ENCODE results near the gene TPD52L2. TPM values are rescaled to one million over a fixed set of nuclear protein-coding genes. Genes with fewer than 3 reads are reported as not detected.

Gene TPD52L2
- total RNA-seq, 1 experiment from 2014 or later: 149 TPM

DNA sequence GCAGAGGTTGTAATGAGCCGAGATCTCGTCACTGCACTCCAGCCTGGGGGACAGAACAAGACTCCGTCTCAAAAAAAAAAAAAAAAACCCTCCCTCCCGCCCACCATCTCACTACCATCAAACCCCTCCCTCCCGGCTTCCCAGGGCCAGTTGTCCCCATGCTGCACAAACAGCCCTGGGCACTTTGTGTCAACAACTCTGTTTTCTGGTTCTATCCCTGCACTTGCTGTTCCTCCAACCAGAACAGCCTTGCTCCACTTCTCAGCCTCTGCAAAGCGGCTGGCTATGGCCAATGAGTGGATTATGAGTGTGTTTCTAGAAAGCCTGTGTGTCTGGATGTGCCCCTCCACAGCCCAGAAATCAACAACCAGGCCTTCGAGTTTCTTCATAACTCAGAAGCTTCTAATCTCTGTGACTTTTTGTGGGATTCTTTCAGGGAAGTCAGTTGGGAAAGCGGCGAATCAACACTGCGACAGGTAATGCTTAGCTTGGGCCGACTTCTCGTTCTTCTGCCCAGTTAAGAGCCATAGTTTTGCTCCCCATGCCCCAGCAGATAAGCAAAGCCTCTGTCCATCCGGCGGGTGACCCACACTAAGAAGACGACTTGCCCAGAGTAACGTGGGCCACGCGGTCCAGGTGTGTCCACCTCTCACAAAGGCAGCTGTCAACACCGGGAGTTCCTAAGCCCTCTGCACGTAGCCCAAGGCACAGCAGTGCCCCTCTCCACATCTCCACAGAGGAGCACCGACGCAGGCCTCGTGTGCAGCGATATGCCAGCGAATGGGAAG lies 39.5 kb upstream of the TPD52L2 start:
- no peaks in the 10 kb centered on the region for H3K9me3 ChIP-seq (ENCODE audit: insufficient read depth, low read depth)
- CTCF ChIA-PET: no interaction called here
- POLR2A ChIA-PET (ENCODE audit: unreplicated experiment): no interaction called here

DNA sequence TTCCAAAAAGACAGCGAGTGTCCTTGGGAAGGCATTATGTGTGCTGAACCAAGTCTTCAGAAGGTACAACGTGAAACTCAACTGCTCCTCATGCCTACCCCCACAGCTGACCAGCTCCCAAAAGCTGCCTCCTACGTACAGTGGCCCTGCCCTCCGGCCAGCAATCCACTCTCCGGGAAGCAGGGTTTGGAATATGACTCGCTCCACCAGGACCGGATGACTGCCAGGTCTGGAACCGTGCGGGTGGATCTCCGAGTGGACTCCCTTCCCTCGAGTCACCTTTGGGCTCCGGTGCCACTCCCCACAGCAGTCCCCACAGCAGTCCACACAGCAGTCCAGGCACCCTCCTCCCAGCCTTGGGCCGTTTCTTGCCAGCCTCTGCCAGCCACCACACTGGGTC lies 38.3 kb upstream of the TPD52L2 start:
- H3K79me2 ChIP-seq (ENCODE audit: low read depth): no peaks in the 10 kb centered on the region
- peak in 1 of 2 experiments; percentile 24 for DNase-seq
- H3K9me2 ChIP-seq (ENCODE audit: insufficient read depth): no peaks in the 10 kb centered on the region
- POLR2A ChIA-PET (ENCODE audit: unreplicated experiment): no interaction called here
- H3K27ac ChIP-seq: no peak overlapping the region
- H3K4me1 ChIP-seq (replicated peaks; ENCODE audit: insufficient read depth): 0 out of 2 replicates have a peak, but pooled peaks cover 6% of the 10 kb centered on the region
- BruUV-seq (replicated peaks): no TSS peak
- no peak overlapping the region for H3K4me2 ChIP-seq
- CTCF ChIA-PET: no interaction called here
- intact Hi-C loops (cut with micrococcal nuclease; ENCODE audit: unreplicated experiment): no loop called here
- TF ChIP-seq, protein P1, sequence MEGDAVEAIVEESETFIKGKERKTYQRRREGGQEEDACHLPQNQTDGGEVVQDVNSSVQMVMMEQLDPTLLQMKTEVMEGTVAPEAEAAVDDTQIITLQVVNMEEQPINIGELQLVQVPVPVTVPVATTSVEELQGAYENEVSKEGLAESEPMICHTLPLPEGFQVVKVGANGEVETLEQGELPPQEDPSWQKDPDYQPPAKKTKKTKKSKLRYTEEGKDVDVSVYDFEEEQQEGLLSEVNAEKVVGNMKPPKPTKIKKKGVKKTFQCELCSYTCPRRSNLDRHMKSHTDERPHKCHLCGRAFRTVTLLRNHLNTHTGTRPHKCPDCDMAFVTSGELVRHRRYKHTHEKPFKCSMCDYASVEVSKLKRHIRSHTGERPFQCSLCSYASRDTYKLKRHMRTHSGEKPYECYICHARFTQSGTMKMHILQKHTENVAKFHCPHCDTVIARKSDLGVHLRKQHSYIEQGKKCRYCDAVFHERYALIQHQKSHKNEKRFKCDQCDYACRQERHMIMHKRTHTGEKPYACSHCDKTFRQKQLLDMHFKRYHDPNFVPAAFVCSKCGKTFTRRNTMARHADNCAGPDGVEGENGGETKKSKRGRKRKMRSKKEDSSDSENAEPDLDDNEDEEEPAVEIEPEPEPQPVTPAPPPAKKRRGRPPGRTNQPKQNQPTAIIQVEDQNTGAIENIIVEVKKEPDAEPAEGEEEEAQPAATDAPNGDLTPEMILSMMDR (conservative IDR thresholded peaks at IDR 0.05): no peak
- TF ChIP-seq EZH2 (IDR thresholded peaks at IDR 0.05; ENCODE audit: low read depth): no peak
- no peaks in the 10 kb centered on the region for H3K9me3 ChIP-seq (ENCODE audit: insufficient read depth, low read depth)
- H4K20me1 ChIP-seq (ENCODE audit: insufficient read depth): 0 out of 2 replicates have a peak, but pooled peaks cover 3% of the 10 kb centered on the region
- no peaks in the 10 kb centered on the region for H3K36me3 ChIP-seq (ENCODE audit: low read depth)
- no peak overlapping the region for H2AFZ ChIP-seq
- H3F3A ChIP-seq (ENCODE audit: insufficient read depth, low read depth): peaks cover 16% of the 10 kb centered on the region
- H3K27me3 ChIP-seq (ENCODE audit: insufficient read depth, low read depth): peaks cover 12% of the 10 kb centered on the region
- no peak overlapping the region for H3K4me3 ChIP-seq

More for the DNA sequence above, 39.5 kb upstream of the TPD52L2 start:
- intact Hi-C loops (cut with micrococcal nuclease; ENCODE audit: unreplicated experiment): no loop called here
- TF ChIP-seq EZH2 (IDR thresholded peaks at IDR 0.05; ENCODE audit: low read depth): no peak
- TF ChIP-seq, protein P1 (conservative IDR thresholded peaks at IDR 0.05): no peak
- Histone ChIP-seq H3K36me3 (ENCODE audit: low read depth) (no peaks in the 10 kb centered on the region), H3K4me3 (no peak overlapping the region), H4K20me1 (ENCODE audit: insufficient read depth) (0 out of 2 replicates have a peak, but pooled peaks cover 3% of the 10 kb centered on the region), H3K79me2 (ENCODE audit: low read depth) (no peaks in the 10 kb centered on the region), H3K27me3 (ENCODE audit: insufficient read depth, low read depth) (peaks cover 12% of the 10 kb centered on the region), H2AFZ (no peak overlapping the region), H3K27ac (no peak overlapping the region), H3K4me2 (no peak overlapping the region), H3K4me1 (replicated peaks; ENCODE audit: insufficient read depth) (0 out of 2 replicates have a peak, but pooled peaks cover 6% of the 10 kb centered on the region), H3F3A (ENCODE audit: insufficient read depth, low read depth) (peaks cover 16% of the 10 kb centered on the region), H3K9me2 (ENCODE audit: insufficient read depth) (no peaks in the 10 kb centered on the region)
- no TSS peak for BruUV-seq (replicated peaks)
- peak in 1 of 2 experiments; percentile 30 for DNase-seq

DNA sequence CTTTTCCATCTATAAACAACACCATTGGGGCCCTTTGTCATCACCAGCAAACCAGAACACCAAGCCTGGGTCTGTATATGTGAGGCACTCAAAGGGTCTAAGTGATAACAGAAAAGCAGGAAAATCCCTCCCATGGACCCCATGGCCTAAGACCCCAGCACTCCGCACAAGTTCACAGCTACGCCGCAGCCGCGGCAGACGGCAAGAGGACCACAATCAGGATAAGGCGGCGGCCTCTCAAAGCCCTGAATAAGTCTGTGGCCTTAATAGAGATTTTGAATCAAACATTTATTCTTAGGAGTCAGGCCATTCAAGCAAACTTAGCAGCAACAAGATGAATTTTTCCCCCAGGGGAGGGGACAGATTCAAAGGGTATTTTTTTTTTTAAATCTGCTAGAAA lies 36.9 kb upstream of the TPD52L2 start:
- no peak overlapping the region for H3K27ac ChIP-seq
- ChIA-PET POLR2A (ENCODE audit: unreplicated experiment) (no interaction called here), CTCF (no interaction called here)
- H3K9me3 ChIP-seq (ENCODE audit: insufficient read depth, low read depth): no peaks in the 10 kb centered on the region
- no peaks in the 10 kb centered on the region for H3K79me2 ChIP-seq (ENCODE audit: low read depth)
- 0 out of 2 replicates have a peak, but pooled peaks cover 3% of the 10 kb centered on the region for H4K20me1 ChIP-seq (ENCODE audit: insufficient read depth)
- no TSS peak for BruUV-seq (replicated peaks)
- peaks cover 23% of the 10 kb centered on the region for H3F3A ChIP-seq (ENCODE audit: insufficient read depth, low read depth)
- H3K27me3 ChIP-seq (ENCODE audit: insufficient read depth, low read depth): peaks cover 12% of the 10 kb centered on the region
- no peaks in the 10 kb centered on the region for H3K9me2 ChIP-seq (ENCODE audit: insufficient read depth)
- TF ChIP-seq EZH2 (IDR thresholded peaks at IDR 0.05; ENCODE audit: low read depth): no peak
- TF ChIP-seq, protein P1 (conservative IDR thresholded peaks at IDR 0.05): no peak
- no peaks in the 10 kb centered on the region for H3K36me3 ChIP-seq (ENCODE audit: low read depth)
- no peak overlapping the region for H3K4me2 ChIP-seq
- H3K4me3 ChIP-seq: no peak overlapping the region
- no peak overlapping the region for H2AFZ ChIP-seq
- intact Hi-C loops (cut with micrococcal nuclease; ENCODE audit: unreplicated experiment): no loop called here
- H3K4me1 ChIP-seq (replicated peaks; ENCODE audit: insufficient read depth): 0 out of 2 replicates have a peak, but pooled peaks cover 6% of the 10 kb centered on the region
- no peak for DNase-seq
